Adrenal gland (tissue), 12 donors: ENCODE data around the gene RIPOR2. TPM values are rescaled to one million over a fixed set of nuclear protein-coding genes. Genes with fewer than 3 reads are reported as not detected.

Source experiments
- DNase-seq, 7 donors: peaks; one replicate each; pipeline ENCODE4 v3.0.0-alpha.2; 2019 to 2020
- H3K27ac ChIP-seq, 5 donors: fragments of 200-600 bp; sonication (generic) in 4 of 5; 1 replicate in 3 of 5; 2 replicates in 2 of 5; pipeline versions ENCODE4 v1.5.1 to v1.8.0; 2016 to 2020; ENCODE audit warnings: mild to moderate bottlenecking in 1 of 5
- H3K27me3 ChIP-seq: fragments of 200-600 bp; 2 replicates; pipeline ENCODE4 v1.8.0; 2021
- H3K36me3 ChIP-seq, 2 donors: fragments of 200-600 bp; replicated peaks in 1 of 2; 1 replicate in 1 of 2; 2 replicates in 1 of 2; pipeline versions ENCODE4 v1.5.1 to v1.8.0; 2018 to 2022
- H3K4me1 ChIP-seq, 2 donors: fragments of 200-600 bp; replicated peaks in 1 of 2; 1 replicate in 1 of 2; 2 replicates in 1 of 2; pipeline versions ENCODE4 v1.5.1 to v1.8.0; 2018 to 2021
- H3K4me3 ChIP-seq, 4 donors: fragments of 200-600 bp; sonication (generic) in 3 of 4; one replicate each; pipeline ENCODE4 v1.5.1; 2016 to 2018
- H3K9me3 ChIP-seq, 3 donors: fragments of 200-600 bp; sonication (generic) in 1 of 3; replicated peaks in 1 of 3; 1 replicate in 2 of 3; 2 replicates in 1 of 3; pipeline versions ENCODE4 v1.5.1 to v1.8.0; 2016 to 2021
- POLR2A ChIP-seq, 2 donors: fragments of 450-650 bp; IDR thresholded peaks; one replicate each; pipeline ENCODE4 v1.6.1; 2017; ENCODE audit warnings: antibody characterized with exemption in 2 of 2, mild to moderate bottlenecking in 2 of 2, moderate library complexity in 1 of 2
- WGBS, 4 donors: extraction: QIAGEN DNeasy Blood & Tissue Kit in 2 of 4; methylation state at CpG; one replicate each; pipeline versions ENCODE4 v1.1.5 to v1.1.7; 2013 to 2017; 5-methylcytosine and 5-hydroxymethylcytosine counted together
- intact Hi-C, 2 donors: fragments of 100-400 bp; cut with DNase I; formaldehyde crosslinking; loops; one replicate each; pipeline versions ENCODE4 v1.14.1 to v1.15.0; 2022 to 2023
- polyA plus RNA-seq, 3 donors: library from polyadenylated mRNA; stranded (reverse); fragments of 200-250 nt in 2 of 3; fragments of 350-450 nt in 1 of 3; fragmentation: Illumina TruSeq in 1 of 3; extraction: RNeasy Lipid Tissue Mini Kit (QIAGEN cat#74804) in 1 of 3; gene quantifications; one replicate each; pipeline ENCODE4 v1.2.3, GENCODE V29; 2013 to 2014
- total RNA-seq, 9 donors: library from RNA; depleted of rRNA in 4 of 9; stranded (reverse); fragments of >200 nt in 4 of 9; fragments of 120-200 nt in 1 of 9; fragmentation: NEBNext Ultra II Directional in 1 of 9; extraction: Animal tissue kit (Norgen Biotek cat#: 25700) in 1 of 9; gene quantifications; one replicate each; pipeline versions ENCODE4 v1.1.0 to v1.2.4, GENCODE V29; 2013 to 2023
- TF ChIP-seq, protein P1 (sequence below), 6 experiments: fragments of 450-650 bp in 4 of 6; fragments of 200-600 bp in 2 of 6; sonication (generic) in 1 of 6; IDR thresholded peaks; 1 replicate in 5 of 6; 2 replicates in 1 of 6; pipeline versions ENCODE4 v1.5.1 to v1.8.0; 2016 to 2021; ENCODE audit warnings: antibody characterized with exemption in 6 of 6, mild to moderate bottlenecking in 2 of 6, moderate library complexity in 1 of 6
- donor health status: healthy with polysubstance abuse.
- donor health status: Bipolar disorder and iron deficiency.
- donor health status: DM: yes; HTN: yes; CAD: no.
- donor health status: DM: no; HTN: no; CAD: no.
- donor health status: DM: no; HTN: no; CAD: no.
- donor health status: DM: yes; HTN: yes; CAD: no.

The RIPOR2 gene
- total and polyA plus RNA-seq, 12 donors, result 1.7 to 16.2 (median 3.9) TPM

DNA sequence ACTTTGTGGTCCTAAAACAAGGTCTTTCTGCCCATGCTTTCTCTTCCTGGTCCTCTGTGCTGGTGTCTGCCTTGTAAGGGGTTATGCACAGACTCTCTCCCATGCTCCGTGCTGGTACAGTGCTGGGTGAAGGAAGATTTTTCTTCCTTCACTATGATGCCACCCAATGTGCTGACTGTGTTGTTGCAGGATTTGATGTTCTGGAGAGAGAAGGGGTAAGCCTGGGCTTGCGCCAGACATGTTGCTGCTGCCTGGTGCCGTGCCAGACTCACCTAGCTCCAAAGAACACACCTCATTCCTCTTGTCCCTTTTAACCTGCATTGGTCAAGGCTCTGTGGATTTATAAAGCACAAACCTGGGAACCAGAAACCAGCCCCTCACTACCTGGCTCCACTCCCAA, 108.6 kb downstream of the RIPOR2 start:
- H3K4me1 ChIP-seq, result no peaks in the 10 kb centered on the region
- TF ChIP-seq POLR2A (IDR thresholded peaks at IDR 0.05), result no peak
- TF ChIP-seq, protein P1, sequence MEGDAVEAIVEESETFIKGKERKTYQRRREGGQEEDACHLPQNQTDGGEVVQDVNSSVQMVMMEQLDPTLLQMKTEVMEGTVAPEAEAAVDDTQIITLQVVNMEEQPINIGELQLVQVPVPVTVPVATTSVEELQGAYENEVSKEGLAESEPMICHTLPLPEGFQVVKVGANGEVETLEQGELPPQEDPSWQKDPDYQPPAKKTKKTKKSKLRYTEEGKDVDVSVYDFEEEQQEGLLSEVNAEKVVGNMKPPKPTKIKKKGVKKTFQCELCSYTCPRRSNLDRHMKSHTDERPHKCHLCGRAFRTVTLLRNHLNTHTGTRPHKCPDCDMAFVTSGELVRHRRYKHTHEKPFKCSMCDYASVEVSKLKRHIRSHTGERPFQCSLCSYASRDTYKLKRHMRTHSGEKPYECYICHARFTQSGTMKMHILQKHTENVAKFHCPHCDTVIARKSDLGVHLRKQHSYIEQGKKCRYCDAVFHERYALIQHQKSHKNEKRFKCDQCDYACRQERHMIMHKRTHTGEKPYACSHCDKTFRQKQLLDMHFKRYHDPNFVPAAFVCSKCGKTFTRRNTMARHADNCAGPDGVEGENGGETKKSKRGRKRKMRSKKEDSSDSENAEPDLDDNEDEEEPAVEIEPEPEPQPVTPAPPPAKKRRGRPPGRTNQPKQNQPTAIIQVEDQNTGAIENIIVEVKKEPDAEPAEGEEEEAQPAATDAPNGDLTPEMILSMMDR (IDR thresholded peaks at IDR 0.05), result no peak
- WGBS, 4 donors, result 88 to 100% (median 95%) methylated on average over 3 of the region's 3 CpGs
- H3K9me3 ChIP-seq, result peaks cover 0 to 5% (median 0%) of the 10 kb centered on the region in 3 donors
- no peak for DNase-seq
- H3K36me3 ChIP-seq, result no peaks in the 10 kb centered on the region
- no peaks in the 10 kb centered on the region for H3K27me3 ChIP-seq
- no peak overlapping the region for H3K27ac ChIP-seq
- intact Hi-C loops, result no loop called here
- H3K4me3 ChIP-seq, result no peak overlapping the region

DNA sequence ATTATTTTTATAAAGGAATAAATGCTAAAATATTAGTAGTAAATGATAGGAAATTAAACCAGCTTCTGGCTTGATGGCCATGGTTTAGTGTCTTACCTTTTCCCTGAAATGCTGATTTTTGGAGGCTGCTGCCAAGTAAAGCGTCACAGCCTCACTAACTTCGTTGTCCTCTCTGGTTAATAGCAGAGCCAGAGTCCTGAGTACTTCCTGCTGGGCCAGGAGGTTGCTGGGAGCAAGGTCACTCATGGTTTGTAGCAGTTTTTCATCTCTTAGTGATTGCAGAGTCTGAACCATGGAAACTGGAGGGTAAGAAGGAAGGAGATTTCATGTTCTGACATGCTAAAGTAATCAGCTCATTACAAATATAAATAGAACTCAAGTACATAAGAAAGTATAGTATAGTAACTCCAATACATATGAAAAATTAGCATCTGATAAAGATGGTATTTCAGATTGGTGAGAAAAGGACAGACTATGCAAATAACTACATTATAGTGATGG, 110.6 kb downstream of the RIPOR2 start:
- no peak for DNase-seq
- Histone ChIP-seq H3K9me3 (peaks cover 0 to 5% (median 0%) of the 10 kb centered on the region in 3 donors), H3K27me3 (no peaks in the 10 kb centered on the region), H3K4me3 (no peak overlapping the region), H3K4me1 (no peaks in the 10 kb centered on the region), H3K27ac (no peak overlapping the region), H3K36me3 (no peaks in the 10 kb centered on the region)
- 45 to 56% (median 49%) methylated on average over 2 of the region's 2 CpGs for WGBS, 4 donors
- intact Hi-C loops, result no loop called here
- no peak for TF ChIP-seq POLR2A (IDR thresholded peaks at IDR 0.05)
- TF ChIP-seq, protein P1 (IDR thresholded peaks at IDR 0.05), result no peak

- H3K36me3 ChIP-seq, result no peaks in the 10 kb centered on the region
- TF ChIP-seq, protein P1 (IDR thresholded peaks at IDR 0.05), result no peak
- no peak for TF ChIP-seq POLR2A (IDR thresholded peaks at IDR 0.05)
- peaks cover 0 to 5% (median 0%) of the 10 kb centered on the region in 3 donors for H3K9me3 ChIP-seq
- no peaks in the 10 kb centered on the region for H3K4me1 ChIP-seq
- intact Hi-C loops, result no loop called here
- no peak overlapping the region for H3K27ac ChIP-seq
- no peak overlapping the region for H3K4me3 ChIP-seq
- DNase-seq, result no peak
- 79 to 92% (median 86%) methylated on average over 6 of the region's 6 CpGs for WGBS, 4 donors
- H3K27me3 ChIP-seq, result no peaks in the 10 kb centered on the region
These were observed 111.4 kb downstream of the RIPOR2 start for GRCh38 chr6:24824142-24824938.

- 86 to 94% (median 91%) methylated on average over 2 of the region's 2 CpGs for WGBS, 4 donors
- intact Hi-C loops, result no loop called here
These were observed 112.6 kb downstream of the RIPOR2 start for GRCh38 chr6:24823185-24823584.

More at GRCh38 chr6:24823185-24823584, 112.6 kb downstream of the RIPOR2 start:
- Histone ChIP-seq H3K9me3 (peaks cover 0 to 5% (median 0%) of the 10 kb centered on the region in 3 donors), H3K36me3 (no peaks in the 10 kb centered on the region), H3K4me1 (no peaks in the 10 kb centered on the region), H3K4me3 (no peak overlapping the region), H3K27me3 (no peaks in the 10 kb centered on the region), H3K27ac (no peak overlapping the region)
- TF ChIP-seq, protein P1 (IDR thresholded peaks at IDR 0.05), result no peak
- no peak for TF ChIP-seq POLR2A (IDR thresholded peaks at IDR 0.05)
- no peak for DNase-seq
